Subcutaneous adipose tissue (tissue), 4 donors: ENCODE measurements around the gene NEBL. TPM values are rescaled to one million over a fixed set of nuclear protein-coding genes. Genes with fewer than 3 reads are reported as not detected.

Experiments
- small RNA-seq: library from RNA; depleted of rRNA; stranded (forward); fragments of <200 nt; gene quantifications from one replicate; pipeline ENCODE3, GENCODE V24; 2016
- total RNA-seq, 4 donors: library from RNA; depleted of rRNA; stranded (reverse); fragments of >200 nt; gene quantifications; one replicate each; pipeline ENCODE4 v1.1.0, GENCODE V29; 2016
- TF ChIP-seq, protein P1 (sequence below): fragments of 450-650 bp; IDR thresholded peaks from one replicate; pipeline ENCODE4 v1.5.1; 2016; ENCODE audit warnings: low read depth, mild to moderate bottlenecking, control low read depth, antibody characterized with exemption, moderate library complexity

NEBL gene
- total RNA-seq, 4 donors from 2014 or later: 1.8 to 5.9 (median 3.8) TPM

DNA sequence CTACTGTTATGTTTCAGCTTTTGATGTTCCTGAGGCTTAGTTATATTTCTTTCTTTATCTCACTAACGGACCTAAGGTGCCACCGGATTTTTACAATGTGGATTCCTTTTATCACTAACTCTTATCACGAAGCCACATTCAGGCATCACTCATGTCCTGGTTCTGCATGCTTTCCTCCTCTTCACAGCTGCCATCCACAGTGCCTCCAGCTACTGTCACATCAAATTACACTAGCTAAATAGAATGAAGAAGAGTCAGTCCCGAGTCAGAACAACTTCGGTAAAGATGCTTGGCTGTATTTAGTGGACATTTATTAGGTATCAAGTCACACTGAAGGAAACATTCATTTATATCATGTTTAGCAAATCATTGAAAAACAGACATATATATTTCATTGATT is 153.2 kb downstream of the NEBL start:
- TF ChIP-seq, protein P1, sequence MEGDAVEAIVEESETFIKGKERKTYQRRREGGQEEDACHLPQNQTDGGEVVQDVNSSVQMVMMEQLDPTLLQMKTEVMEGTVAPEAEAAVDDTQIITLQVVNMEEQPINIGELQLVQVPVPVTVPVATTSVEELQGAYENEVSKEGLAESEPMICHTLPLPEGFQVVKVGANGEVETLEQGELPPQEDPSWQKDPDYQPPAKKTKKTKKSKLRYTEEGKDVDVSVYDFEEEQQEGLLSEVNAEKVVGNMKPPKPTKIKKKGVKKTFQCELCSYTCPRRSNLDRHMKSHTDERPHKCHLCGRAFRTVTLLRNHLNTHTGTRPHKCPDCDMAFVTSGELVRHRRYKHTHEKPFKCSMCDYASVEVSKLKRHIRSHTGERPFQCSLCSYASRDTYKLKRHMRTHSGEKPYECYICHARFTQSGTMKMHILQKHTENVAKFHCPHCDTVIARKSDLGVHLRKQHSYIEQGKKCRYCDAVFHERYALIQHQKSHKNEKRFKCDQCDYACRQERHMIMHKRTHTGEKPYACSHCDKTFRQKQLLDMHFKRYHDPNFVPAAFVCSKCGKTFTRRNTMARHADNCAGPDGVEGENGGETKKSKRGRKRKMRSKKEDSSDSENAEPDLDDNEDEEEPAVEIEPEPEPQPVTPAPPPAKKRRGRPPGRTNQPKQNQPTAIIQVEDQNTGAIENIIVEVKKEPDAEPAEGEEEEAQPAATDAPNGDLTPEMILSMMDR: no peak

DNA sequence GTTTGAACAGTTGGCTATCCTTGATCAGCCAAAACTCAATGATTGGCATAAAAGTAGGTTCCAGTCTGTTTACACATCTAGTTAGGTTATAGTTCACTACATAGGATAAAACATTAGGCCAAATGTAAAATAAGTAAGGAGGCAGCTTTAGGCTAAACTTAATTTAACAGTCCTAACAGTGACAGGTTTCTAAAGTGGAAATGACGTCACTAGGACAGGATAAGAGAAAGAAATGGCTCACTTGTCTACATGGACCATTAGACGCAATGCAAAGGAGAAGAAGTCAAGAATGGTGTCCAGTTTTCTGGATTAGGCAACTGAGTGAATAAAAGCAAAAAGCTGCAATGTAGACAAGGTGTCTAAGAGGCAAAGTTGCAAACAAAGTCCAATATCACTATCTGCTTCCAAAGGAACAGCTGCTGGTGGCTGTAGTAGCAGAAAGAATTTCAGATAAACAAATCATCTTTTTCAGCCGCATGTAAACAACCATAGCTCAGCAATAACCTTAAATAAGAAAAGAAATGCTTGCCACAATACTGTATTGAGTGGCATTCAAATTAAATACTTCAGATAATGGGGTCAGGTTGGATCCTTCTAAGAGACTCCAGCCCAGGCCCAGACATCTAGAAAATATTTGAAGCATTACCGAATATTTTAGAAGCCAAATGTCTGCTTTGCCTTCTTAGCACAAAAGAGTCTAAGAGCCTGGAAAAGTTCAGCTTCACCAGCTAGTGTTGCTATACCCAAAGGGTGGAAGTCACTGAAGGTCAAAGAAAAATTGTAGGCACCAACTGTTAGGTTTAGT is 154.2 kb downstream of the NEBL start:
- TF ChIP-seq, protein P1: no peak

DNA sequence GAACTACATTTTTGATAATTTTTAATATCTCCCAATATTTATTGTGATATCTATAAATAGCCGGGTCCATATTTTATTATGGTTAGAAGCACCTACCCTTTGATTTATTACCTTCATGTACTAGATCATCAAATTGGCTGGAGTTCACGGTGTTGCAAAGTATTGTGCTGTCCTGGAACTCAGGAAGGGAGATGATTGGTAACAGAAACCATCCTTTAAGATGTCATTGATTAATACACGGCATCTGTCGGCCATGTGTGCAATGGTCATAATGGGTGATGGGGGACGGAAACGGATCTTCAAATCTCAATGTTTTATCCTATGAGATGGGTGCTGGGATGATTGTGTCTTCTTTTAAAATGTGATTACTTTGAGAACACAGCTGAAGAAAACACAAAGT is 157.0 kb downstream of the NEBL start:
- TF ChIP-seq, protein P1: no peak

DNA sequence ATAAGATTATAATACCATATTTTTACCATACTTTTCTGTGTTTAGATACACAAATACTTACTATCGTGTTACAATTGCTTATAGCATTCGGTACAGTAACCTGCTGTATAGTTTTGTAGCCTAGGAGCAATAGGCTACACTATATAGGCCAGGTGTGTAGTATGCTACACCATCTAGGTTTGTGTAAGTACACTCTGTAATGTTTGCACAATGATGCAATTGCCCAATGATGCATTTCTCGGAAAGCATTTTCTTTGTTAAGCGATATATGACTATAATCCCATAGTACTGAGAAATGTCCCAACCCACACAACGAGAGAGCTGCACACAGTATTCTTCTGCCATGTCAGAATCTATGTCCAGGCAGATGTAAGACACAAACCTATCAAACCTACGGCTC is 160.0 kb downstream of the NEBL start:
- TF ChIP-seq, protein P1: no peak

Small RNA genes lying within 50 kb of the gene (small RNA-seq; reads per million reads assigned to genes)
- gene AL157398.1 (not detected), gene MTND1P21 (not detected)
